Activated CD8-positive, alpha-beta T cell treated with anti-CD3 and anti-CD28 coated beads for 36 hours (primary cell): Measurements from ENCODE around the gene ARF6. TPM values are rescaled to one million over a fixed set of nuclear protein-coding genes. Genes with fewer than 3 reads are reported as not detected.

Experiments
- ATAC-seq: fragments of 200-7000 bp; cut with Tn5 transposase; one replicate; pipeline ENCODE4 v1.10.0; 2021; ENCODE audit warnings: mild to moderate bottlenecking, moderate library complexity
- CTCF ChIA-PET: fragments of 350-600 bp; sonication (Branson Sonifier 250); formaldehyde crosslinking; loops from one replicate; lab custom pipeline; 2021; ENCODE audit warnings: antibody characterized with exemption; lab: Charles Lee
- POLR2A ChIA-PET: fragments of 350-600 bp; sonication (Branson Sonifier 250); formaldehyde crosslinking; loops from one replicate; lab custom pipeline; 2021; ENCODE audit warnings: antibody characterized with exemption; lab: Charles Lee
- DNase-seq: peaks from one replicate; pipeline ENCODE4 v3.0.0-alpha.2; 2020
- H3K27ac Mint-ChIP-seq: one replicate; pipeline ENCODE4 v1.8.0; 2021; ENCODE audit warnings: mild to moderate bottlenecking, mixed read lengths
- H3K27me3 Mint-ChIP-seq: one replicate; pipeline ENCODE4 v1.8.0; 2021; ENCODE audit warnings: mixed read lengths
- H3K36me3 Mint-ChIP-seq: one replicate; pipeline ENCODE4 v1.8.0; 2021; ENCODE audit warnings: low read depth, mixed read lengths
- H3K4me1 Mint-ChIP-seq: one replicate; pipeline ENCODE4 v1.8.0; 2021; ENCODE audit warnings: low read depth, mixed read lengths
- H3K4me3 Mint-ChIP-seq: one replicate; pipeline ENCODE4 v1.8.0; 2021; ENCODE audit warnings: mild to moderate bottlenecking, moderate library complexity, mixed read lengths
- H3K9me3 Mint-ChIP-seq: one replicate; pipeline ENCODE4 v1.8.0; 2021; ENCODE audit warnings: mixed read lengths
- CTCF ChIP-seq: fragments of 200-600 bp; IDR thresholded peaks from one replicate; pipeline ENCODE4 v1.8.0; 2022; ENCODE audit warnings: antibody characterized with exemption, mild to moderate bottlenecking
- intact Hi-C: fragments of 100-400 bp; cut with micrococcal nuclease; formaldehyde crosslinking; loops from one replicate; pipeline ENCODE4 v1.10.0; 2022
- total RNA-seq, 2 experiments: library from RNA; stranded (reverse); gene quantifications; one replicate each; pipeline ENCODE4 v1.2.3, GENCODE V29; 2021

The ARF6 gene
- total RNA-seq: 100 to 1,000 TPM; 170 TPM

GRCh38 chr14:49892636-49893308 is at the start of gene ARF6:
TSS of gene ARF6 (plus strand) at chr14:49893082. CDS start at chr14:49893737, 655 bp downstream.
- Mint-ChIP-seq H3K27me3 (no peaks in the 10 kb centered on the region), H3K36me3 (peaks cover 57% of the 10 kb centered on the region), H3K27ac (peak within 1 kb of the TSS; percentile 97), H3K4me3 (peak within 1 kb of the TSS; percentile 88), H3K4me1 (peaks cover 4% of the 10 kb centered on the region), H3K9me3 (no peaks in the 10 kb centered on the region)
- intact Hi-C loops: no loop called here
- POLR2A ChIA-PET: interaction anchor here (0.6 to 3.9 kb wide), 32 partner anchors 10 to 597 kb away, joined by 3 to 84 read pairs (median 6); partner anchors contain the start of genes KLHDC2, NEMF, RPS29 and VCPKMT
- ATAC-seq: peak; percentile 80
- CTCF ChIA-PET: interaction anchor here (1.2 to 3.2 kb wide), 6 partner anchors 13 to 212 kb away, joined by 3 to 15 read pairs (median 8); no protein-coding TSS in a partner anchor
- peak; percentile 98 for DNase-seq
- no peak for TF ChIP-seq CTCF

- Mint-ChIP-seq H3K4me1 (peaks cover 30% of the 10 kb centered on the region), H3K36me3 (peaks cover 32% of the 10 kb centered on the region), H3K9me3 (no peaks in the 10 kb centered on the region), H3K27me3 (no peaks in the 10 kb centered on the region), H3K27ac (peak overlapping the region; percentile 11), H3K4me3 (no peak overlapping the region)
- no peak for DNase-seq
- ChIA-PET POLR2A (interaction anchor here (1.3 to 6.8 kb wide), 2 partner anchors 14 to 215 kb away, joined by 5 to 65 read pairs; no protein-coding TSS in a partner anchor), CTCF (interaction anchor here (1.1 to 2.0 kb wide), 3 partner anchors 12 to 215 kb away, joined by 3 to 16 read pairs (median 4); no protein-coding TSS in a partner anchor)
- no peak for ATAC-seq
- intact Hi-C loops: no loop called here
- no peak for TF ChIP-seq CTCF
Observed at GRCh38 chr14:49849213-49849847, 43.6 kb upstream of the ARF6 start.

- H3K27ac Mint-ChIP-seq: peak overlapping the region; percentile 97
- H3K4me1 Mint-ChIP-seq: peaks cover 32% of the 10 kb centered on the region
- H3K36me3 Mint-ChIP-seq: peaks cover 18% of the 10 kb centered on the region
- POLR2A ChIA-PET: interaction anchor here (0.5 to 6.8 kb wide), 17 partner anchors 9 to 892 kb away, joined by 3 to 65 read pairs (median 5); partner anchors contain the start of genes ARF6, DNAAF2, KLHDC2 and MGAT2
- no peak for DNase-seq
- intact Hi-C loops: no loop called here
- peak overlapping the region; percentile 97 for H3K4me3 Mint-ChIP-seq
- no peak for ATAC-seq
- TF ChIP-seq CTCF: no peak
- H3K9me3 Mint-ChIP-seq: no peaks in the 10 kb centered on the region
- no peaks in the 10 kb centered on the region for H3K27me3 Mint-ChIP-seq
- CTCF ChIA-PET: interaction anchor here (0.8 to 4.8 kb wide), 37 partner anchors 11 to 469 kb away, joined by 3 to 139 read pairs (median 5); partner anchors contain the start of genes DNAAF2, KLHDC2 and VCPKMT
Observed at GRCh38 chr14:49851813-49852212, 41.1 kb upstream of the ARF6 start.

GRCh38 chr14:49852301-49853157 is 40.4 kb upstream of the ARF6 start, which contains the start of gene NEMF:
TSS of gene NEMF (minus strand) at chr14:49852788. CDS start at chr14:49852753, 35 bp downstream.
- peaks cover 32% of the 10 kb centered on the region for H3K4me1 Mint-ChIP-seq
- ChIA-PET CTCF (interaction anchor here (0.8 to 4.8 kb wide), 45 partner anchors 11 to 469 kb away, joined by 3 to 139 read pairs (median 4); partner anchors contain the start of genes DNAAF2, KLHDC2 and VCPKMT), POLR2A (interaction anchor here (0.6 to 6.8 kb wide), 17 partner anchors 9 to 264 kb away, joined by 3 to 65 read pairs (median 5); partner anchors contain the start of genes ARF6, DNAAF2, MGAT2 and POLE2)
- DNase-seq: peak; percentile 91
- peak; percentile 92 for TF ChIP-seq CTCF
- intact Hi-C loops: no loop called here
- H3K27ac Mint-ChIP-seq: peak within 1 kb of the TSS; percentile 97
- H3K36me3 Mint-ChIP-seq: peaks cover 18% of the 10 kb centered on the region
- H3K4me3 Mint-ChIP-seq: peak within 1 kb of the TSS; percentile 97
- ATAC-seq: peak; percentile 87
- H3K9me3 Mint-ChIP-seq: no peaks in the 10 kb centered on the region
- no peaks in the 10 kb centered on the region for H3K27me3 Mint-ChIP-seq
